Measurements from ENCODE around the gene SERPINA5. TPM values are rescaled to one million over a fixed set of nuclear protein-coding genes. Genes with fewer than 3 reads are reported as not detected.
A peak's percentile ranks its signal among the peaks of the same experiment; 100 is the strongest.

The SERPINA5 gene
- total and polyA plus RNA-seq, 2 of the 13 experiments (the other 11 are each of a cell fraction or from before 2014, with no cell fraction given), result 449 to 498 TPM

DNA sequence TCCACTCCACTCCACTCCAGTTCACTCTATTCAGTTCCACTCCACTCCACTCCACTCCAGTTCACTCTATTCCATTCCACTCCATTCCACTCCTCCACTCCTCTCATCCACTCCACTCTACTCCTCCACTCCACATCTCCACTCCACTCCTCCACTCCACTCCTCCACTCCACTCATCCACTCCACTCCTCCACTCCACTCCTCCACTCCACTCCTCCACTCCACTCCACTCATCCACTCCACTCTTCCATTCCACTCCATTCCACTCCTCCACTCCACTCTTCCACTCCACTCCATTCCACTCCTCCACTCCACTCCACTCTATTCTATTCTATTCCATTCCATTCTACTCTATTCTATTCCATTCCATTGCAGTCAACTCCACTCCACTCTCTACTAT lies 9.8 kb downstream of the SERPINA5 start:
- intact Hi-C loops (cut with micrococcal nuclease; ENCODE audit: unreplicated experiment) (no loop called here), in situ Hi-C loops (cut with HindIII; ENCODE audit: extremely low pct_ligation_motif_present, low pct_unique_long_range_greater_than_20kb) (no loop called here)
- TF ChIP-seq, protein P1, sequence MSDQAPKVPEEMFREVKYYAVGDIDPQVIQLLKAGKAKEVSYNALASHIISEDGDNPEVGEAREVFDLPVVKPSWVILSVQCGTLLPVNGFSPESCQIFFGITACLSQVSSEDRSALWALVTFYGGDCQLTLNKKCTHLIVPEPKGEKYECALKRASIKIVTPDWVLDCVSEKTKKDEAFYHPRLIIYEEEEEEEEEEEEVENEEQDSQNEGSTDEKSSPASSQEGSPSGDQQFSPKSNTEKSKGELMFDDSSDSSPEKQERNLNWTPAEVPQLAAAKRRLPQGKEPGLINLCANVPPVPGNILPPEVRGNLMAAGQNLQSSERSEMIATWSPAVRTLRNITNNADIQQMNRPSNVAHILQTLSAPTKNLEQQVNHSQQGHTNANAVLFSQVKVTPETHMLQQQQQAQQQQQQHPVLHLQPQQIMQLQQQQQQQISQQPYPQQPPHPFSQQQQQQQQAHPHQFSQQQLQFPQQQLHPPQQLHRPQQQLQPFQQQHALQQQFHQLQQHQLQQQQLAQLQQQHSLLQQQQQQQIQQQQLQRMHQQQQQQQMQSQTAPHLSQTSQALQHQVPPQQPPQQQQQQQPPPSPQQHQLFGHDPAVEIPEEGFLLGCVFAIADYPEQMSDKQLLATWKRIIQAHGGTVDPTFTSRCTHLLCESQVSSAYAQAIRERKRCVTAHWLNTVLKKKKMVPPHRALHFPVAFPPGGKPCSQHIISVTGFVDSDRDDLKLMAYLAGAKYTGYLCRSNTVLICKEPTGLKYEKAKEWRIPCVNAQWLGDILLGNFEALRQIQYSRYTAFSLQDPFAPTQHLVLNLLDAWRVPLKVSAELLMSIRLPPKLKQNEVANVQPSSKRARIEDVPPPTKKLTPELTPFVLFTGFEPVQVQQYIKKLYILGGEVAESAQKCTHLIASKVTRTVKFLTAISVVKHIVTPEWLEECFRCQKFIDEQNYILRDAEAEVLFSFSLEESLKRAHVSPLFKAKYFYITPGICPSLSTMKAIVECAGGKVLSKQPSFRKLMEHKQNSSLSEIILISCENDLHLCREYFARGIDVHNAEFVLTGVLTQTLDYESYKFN (CRISPR knock-in tag; conservative IDR thresholded peaks at IDR 0.05), result no peak
- TF ChIP-seq ZKSCAN5 (CRISPR knock-in tag; IDR thresholded peaks at IDR 0.05) (peak; percentile 96), ZFP90 (CRISPR knock-in tag; IDR thresholded peaks at IDR 0.05; ENCODE audit: borderline replicate concordance) (no peak)
- TF ChIP-seq, protein P2, sequence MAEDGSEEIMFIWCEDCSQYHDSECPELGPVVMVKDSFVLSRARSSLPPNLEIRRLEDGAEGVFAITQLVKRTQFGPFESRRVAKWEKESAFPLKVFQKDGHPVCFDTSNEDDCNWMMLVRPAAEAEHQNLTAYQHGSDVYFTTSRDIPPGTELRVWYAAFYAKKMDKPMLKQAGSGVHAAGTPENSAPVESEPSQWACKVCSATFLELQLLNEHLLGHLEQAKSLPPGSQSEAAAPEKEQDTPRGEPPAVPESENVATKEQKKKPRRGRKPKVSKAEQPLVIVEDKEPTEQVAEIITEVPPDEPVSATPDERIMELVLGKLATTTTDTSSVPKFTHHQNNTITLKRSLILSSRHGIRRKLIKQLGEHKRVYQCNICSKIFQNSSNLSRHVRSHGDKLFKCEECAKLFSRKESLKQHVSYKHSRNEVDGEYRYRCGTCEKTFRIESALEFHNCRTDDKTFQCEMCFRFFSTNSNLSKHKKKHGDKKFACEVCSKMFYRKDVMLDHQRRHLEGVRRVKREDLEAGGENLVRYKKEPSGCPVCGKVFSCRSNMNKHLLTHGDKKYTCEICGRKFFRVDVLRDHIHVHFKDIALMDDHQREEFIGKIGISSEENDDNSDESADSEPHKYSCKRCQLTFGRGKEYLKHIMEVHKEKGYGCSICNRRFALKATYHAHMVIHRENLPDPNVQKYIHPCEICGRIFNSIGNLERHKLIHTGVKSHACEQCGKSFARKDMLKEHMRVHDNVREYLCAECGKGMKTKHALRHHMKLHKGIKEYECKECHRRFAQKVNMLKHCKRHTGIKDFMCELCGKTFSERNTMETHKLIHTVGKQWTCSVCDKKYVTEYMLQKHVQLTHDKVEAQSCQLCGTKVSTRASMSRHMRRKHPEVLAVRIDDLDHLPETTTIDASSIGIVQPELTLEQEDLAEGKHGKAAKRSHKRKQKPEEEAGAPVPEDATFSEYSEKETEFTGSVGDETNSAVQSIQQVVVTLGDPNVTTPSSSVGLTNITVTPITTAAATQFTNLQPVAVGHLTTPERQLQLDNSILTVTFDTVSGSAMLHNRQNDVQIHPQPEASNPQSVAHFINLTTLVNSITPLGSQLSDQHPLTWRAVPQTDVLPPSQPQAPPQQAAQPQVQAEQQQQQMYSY (CRISPR knock-in tag; IDR thresholded peaks at IDR 0.05), result 0 out of 2 replicates have a peak, but pooled peaks have one; percentile 38
- DNase-seq (ENCODE audit: low spot score), result no peak
- ChIA-PET CTCF (ENCODE audit: low intra/inter-chr PET ratio, low total read pairs) (no interaction called here), POLR2A (interaction anchor here (1.7 to 15.7 kb wide), 4 partner anchors 8 to 30 kb away, joined by 8 to 638 read pairs (median 76); partner anchors contain the start of genes SERPINA3, SERPINA4 and SERPINA5)
- Histone ChIP-seq H3K4me3 (replicated peaks in 1 of 3; ENCODE audit: insufficient read depth in 1 of 3, low read depth in 2 of 3, low read length in 3 of 3) (no peak overlapping the region), H3K4me1 (ENCODE audit: insufficient read depth, low read length) (peaks cover 73% of the 10 kb centered on the region), H3K27ac (ENCODE audit: extremely low read length, insufficient read depth, low read length) (no peak overlapping the region), H3K27me3 (ENCODE audit: control insufficient read depth in 1 of 2, insufficient read depth in 2 of 2, low read length in 2 of 2) (no peaks in the 10 kb centered on the region), H4K20me1 (ENCODE audit: insufficient read depth, low read length) (no peaks in the 10 kb centered on the region; the same call in 1 of the 2 replicates), H3K9me3 (ENCODE audit: low read length) (no peaks in the 10 kb centered on the region), H3K9ac (ENCODE audit: insufficient read depth, low read depth, low read length) (no peak overlapping the region), H2AFZ (ENCODE audit: low read length) (no peak overlapping the region), H3K4me2 (ENCODE audit: low read depth, low read length) (no peak overlapping the region), H3K36me3 (replicated peaks in 1 of 2; ENCODE audit: control insufficient read depth in 1 of 2, insufficient read depth in 2 of 2, low read length in 2 of 2) (peaks cover 33 to 65% of the 10 kb centered on the region in 2 experiments), H3K79me2 (ENCODE audit: insufficient read depth, low read length) (peaks cover 38% of the 10 kb centered on the region)
- no peak for FAIRE-seq
- BruUV-seq (replicated peaks), result no TSS peak
- no peak for ATAC-seq
